HG03521 (cell line): ENCODE measurements around the gene CSRNP3.
A peak's percentile ranks its signal among the peaks of the same experiment; 100 is the strongest.
"Not testable (repeated sequence)": the region's sequence is repeated elsewhere in the genome, so short reads cannot be mapped to it uniquely, and the experiment has no call there.

Experiments
- ATAC-seq: cut with Tn5 transposase; IDR thresholded peaks from one replicate; pipeline ENCODE4 v1.9.1; 2021; ENCODE audit warnings: mild to moderate bottlenecking, moderate library complexity; ENCODE audit not compliant: unreplicated experiment

Gene CSRNP3

DNA sequence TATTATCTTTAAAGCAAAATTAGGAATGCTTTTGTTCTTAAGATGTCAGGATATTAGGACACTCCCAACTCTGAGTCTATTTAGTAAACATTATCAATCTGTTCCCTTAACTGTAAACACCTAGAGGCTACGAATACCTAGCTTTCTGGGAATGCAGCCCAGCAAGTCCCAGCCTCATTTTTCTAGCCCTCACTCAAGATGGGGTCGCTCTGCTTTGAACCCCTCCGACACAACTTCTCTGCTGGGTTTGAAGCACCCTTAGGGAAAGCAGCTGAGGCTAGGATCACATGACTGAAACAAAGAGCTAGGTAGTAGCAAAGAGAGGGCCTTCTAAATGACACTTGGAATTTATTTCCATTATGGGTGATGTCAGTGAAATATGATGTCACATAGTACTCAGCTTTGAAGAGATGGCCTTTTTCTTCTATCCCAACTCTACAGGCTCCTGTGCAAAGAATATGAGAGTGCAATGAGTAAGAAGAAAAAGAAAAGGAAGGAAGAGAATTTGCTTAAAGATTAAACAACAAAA lies 114.7 kb downstream of the CSRNP3 start:
- no peak for ATAC-seq

GRCh38 chr2:165586019-165586418 lies 116.5 kb downstream of the CSRNP3 start:
- ATAC-seq, result no peak

DNA sequence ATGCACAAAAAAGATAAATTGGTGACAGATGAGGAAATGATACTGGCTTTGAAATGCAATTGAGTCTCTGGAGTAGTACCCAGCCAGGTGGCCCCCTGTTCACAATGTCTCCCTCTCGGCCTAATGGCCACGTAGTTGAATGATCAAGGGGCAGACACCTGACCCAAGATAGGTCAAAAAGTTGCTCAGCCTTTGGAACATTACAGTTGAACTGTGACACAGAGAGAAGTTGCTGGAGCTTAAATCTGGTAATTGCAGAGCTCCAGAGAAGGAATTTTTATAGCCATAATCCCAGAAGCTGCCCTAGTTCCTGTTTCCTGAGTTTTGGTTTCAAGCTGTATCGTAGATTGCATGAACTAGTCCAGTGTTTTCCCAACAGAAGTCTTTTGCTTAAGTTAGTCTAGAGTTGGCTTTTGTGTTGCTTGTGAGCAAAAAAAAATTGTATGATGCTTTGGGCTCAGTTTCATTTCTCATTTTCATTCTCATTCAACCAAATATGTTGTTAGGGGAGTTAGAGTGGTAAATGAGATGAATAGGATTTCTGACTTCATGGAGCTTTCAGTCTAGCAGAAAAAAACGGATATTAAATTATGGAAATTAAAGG lies 117.9 kb downstream of the CSRNP3 start:
- ATAC-seq, result peak; percentile 68

GRCh38 chr2:165590999-165591398 lies 121.5 kb downstream of the CSRNP3 start:
- not testable (repeated sequence) for ATAC-seq

- no peak for ATAC-seq
These were observed 123.6 kb downstream of the CSRNP3 start for GRCh38 chr2:165593081-165593480.

DNA sequence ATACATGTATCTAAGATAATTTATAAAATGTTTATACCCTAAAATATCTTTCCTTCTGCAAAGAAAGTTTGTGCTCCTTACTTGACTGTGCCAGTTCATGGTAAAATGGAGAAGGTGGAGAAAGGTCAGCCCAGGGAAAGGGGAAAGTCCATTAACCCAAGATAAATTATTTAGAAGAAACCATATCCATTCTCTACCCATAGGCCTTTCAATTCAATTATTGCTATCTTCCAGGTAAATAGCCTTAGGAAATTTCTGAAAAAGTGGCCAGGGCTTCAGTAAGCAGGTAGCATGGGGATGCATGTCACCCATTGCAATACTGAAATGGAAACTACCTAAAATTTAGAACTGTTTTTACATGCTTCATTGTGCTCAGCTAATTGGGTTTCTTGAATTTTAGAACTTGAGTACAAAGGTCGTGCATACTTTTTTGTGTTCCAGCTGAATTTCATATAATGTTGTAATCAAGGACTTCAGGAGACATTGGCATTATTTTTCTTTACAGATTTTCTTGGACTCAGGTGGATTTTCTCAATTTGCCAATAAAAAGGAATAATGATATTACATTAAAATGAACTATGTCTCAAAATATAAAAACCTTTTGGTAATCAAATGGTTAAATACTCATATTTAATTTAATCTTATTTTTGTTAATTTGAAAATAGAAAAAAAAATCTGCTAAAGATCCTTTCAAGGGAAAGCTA lies 124.9 kb downstream of the CSRNP3 start:
- ATAC-seq, result no peak

DNA sequence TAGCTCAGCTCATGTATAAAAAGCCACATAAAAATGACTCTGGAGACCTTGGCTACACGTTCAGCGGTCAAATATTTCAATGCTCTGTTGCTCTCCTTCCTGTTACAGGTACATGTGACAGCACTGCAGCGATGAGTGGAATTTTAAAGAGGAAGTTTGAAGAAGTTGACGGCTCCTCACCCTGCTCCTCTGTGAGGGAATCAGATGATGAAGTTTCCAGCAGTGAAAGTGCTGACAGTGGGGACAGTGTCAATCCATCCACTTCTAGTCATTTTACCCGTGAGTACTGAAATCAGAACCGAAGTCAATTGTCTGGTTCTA lies 125.4 kb downstream of the CSRNP3 start:
- peak; percentile 61 for ATAC-seq

- no peak for ATAC-seq
These were observed 127.3 kb downstream of the CSRNP3 start for GRCh38 chr2:165596788-165597187.

GRCh38 chr2:165601065-165601830 lies 131.8 kb downstream of the CSRNP3 start:
- no peak for ATAC-seq

- no peak for ATAC-seq
These were observed 132.5 kb downstream of the CSRNP3 start for GRCh38 chr2:165601928-165602521.

GRCh38 chr2:165609672-165610071 lies 140.2 kb downstream of the CSRNP3 start:
- ATAC-seq, result no peak

- ATAC-seq, result no peak
These were observed 141.1 kb downstream of the CSRNP3 start for GRCh38 chr2:165610591-165611029.

DNA sequence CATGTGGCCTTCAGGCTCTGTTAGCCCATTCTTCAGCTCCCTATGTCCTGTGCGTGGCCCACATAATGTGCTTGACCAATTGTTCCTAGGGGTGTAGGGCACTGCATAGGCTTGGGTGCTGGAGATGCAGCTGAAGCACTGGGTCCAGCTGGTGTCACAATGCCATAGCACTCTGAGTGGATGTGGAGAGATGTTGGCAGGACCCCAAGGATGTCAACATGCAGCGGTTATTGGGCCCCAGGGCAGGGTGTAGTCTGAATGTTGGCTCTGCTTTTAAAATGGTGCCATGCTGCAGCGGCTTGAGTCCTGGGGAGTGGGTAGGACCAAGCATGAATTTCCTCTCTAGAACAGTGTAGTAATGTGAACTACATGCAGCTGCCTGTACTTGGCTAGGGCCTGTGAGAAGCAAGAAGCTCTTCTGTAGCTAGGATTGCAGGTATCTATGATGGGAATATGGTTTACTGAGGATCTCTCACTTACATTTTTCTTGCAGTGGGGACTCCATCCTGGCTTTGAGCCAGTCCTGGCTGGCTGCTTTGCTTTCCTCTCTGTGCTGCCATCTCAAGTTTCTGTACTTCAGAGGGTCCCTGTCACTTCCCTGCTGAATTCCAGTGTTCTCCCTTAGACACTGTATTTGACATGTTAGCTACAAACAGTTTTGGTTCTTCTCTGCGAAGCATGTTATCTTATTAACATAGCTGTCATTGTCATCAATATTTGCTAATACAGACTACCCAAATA lies 148.4 kb downstream of the CSRNP3 start:
- ATAC-seq, result no peak

DNA sequence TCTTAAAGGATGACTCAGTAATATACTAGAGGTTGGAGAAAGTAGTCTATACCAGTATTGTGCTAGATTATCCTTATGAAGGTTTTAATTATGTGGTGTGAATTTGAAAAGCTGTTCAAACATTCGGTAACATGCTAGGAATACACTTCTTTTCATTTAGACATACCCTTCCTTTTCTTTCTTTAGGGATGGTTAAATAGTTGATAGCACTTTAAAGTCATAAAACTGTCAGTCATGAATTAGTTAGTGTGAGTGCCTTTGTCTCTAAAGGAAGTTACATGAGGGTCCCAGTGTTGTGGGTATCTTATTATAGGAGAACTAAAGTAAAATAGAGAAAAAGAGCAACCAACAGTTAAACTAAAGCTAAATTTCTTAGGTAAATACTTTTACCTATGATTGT lies 149.3 kb downstream of the CSRNP3 start:
- ATAC-seq, result no peak

GRCh38 chr2:165621086-165621560 lies 151.6 kb downstream of the CSRNP3 start:
- ATAC-seq, result no peak

DNA sequence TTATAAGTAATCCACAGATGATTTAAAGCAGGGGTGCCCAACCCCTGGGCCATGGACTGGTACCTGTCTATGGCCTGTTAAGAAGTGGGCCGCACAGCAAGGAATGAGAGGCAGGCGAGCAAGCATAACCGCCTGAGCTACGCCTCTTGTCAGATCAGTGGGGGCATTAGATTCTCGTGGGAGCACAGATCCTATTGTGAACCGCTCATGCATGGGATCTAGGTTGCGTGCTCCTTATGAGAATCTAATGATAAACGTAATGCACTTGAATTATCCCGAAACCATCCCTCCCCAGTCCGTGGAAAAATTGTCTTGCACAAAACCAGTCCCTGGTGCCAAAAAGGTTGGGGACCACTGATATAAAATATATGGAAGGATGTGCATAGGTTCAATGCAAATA lies 153.7 kb downstream of the CSRNP3 start:
- ATAC-seq, result no peak

- ATAC-seq, result no peak
These were observed 154.4 kb downstream of the CSRNP3 start for GRCh38 chr2:165623783-165624469.

DNA sequence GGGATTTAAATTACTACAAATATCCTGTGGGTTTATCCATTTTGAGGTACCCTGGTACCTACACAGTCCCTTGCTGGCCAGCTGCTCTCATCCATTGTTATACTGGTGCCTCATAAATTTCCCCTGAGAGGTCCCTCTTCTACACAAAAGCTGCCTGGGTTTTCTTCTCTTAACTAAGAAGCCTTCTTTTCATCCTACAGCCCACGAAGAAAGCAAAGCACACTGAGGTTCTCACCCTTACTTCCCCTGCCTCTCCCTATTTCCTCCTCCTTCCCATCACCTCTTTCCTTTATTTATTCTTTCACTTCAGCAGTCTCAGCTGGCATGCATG lies 154.9 kb downstream of the CSRNP3 start:
- ATAC-seq, result no peak

DNA sequence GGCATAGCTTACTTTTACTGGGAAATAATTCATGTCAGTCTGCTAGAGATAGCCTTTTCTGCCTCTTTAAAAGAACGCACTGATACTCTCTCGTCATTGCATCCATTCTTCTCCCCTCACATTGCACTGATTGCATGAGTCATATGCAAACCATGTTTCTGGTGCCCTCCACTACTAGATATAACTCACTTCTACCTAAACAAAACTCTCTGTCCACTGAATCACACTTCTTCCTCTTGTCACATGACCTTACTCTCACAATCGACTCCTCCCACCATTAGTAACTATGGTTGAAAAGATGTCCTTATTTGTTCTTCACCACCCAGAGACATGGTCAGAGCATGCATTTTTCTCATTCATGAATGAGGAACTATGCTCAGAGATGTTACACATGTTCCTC lies 158.0 kb downstream of the CSRNP3 start:
- ATAC-seq, result no peak

DNA sequence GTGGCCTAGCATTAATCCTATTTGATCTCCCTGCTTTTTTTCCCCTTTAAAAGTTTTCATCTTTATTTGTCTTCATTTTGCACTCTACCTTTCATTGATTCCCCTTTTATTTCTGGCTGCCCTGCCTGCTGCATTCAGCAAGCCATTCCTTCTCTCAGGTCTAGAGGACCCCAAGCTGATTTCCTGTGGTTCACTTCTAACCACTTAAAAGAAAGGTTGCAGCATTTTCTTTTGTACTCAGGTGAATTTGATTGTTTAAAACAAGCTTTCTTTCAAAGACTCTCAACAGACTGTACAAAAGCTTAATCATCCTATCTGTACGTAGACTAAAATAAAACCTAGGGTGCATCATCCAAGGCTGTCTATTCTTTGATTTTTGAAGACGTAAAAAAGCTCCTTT lies 160.3 kb downstream of the CSRNP3 start:
- no peak for ATAC-seq
